ENCODE results near the gene FGFBP2. TPM values are rescaled to one million over a fixed set of nuclear protein-coding genes. Genes with fewer than 3 reads are reported as not detected.
A peak's percentile ranks its signal among the peaks of the same experiment; 100 is the strongest.

FGFBP2 gene
- polyA plus RNA-seq (2014; cell fraction: cytosol; rRNA removed): 0.50 and 1.0 TPM in 2 replicates
- 0.63 and 1.9 TPM in 2 replicates for polyA plus RNA-seq (2014; cell fraction: nucleus; rRNA removed)

GRCh38 chr4:15963001-15963451, at the start of gene FGFBP2:
Gene FGFBP2, minus strand, starts transcription at chr4:15963175. Its CDS starts 46 bp downstream, at chr4:15963129.
- peak; percentile 64 for DNase-seq (ENCODE audit: low spot score)

GRCh38 chr4:16011173-16011572, 48.2 kb upstream of the FGFBP2 start:
- no peak for DNase-seq (ENCODE audit: low spot score)

- DNase-seq (ENCODE audit: low spot score): no peak
Observed at GRCh38 chr4:16009153-16009552, 46.2 kb upstream of the FGFBP2 start.

GRCh38 chr4:16007471-16008095, 44.6 kb upstream of the FGFBP2 start:
- peak; percentile 94 for DNase-seq (ENCODE audit: low spot score)

- no peak for DNase-seq (ENCODE audit: low spot score)
Observed at GRCh38 chr4:16006771-16007446, 43.9 kb upstream of the FGFBP2 start.

GRCh38 chr4:16005676-16006075, 42.7 kb upstream of the FGFBP2 start:
- no peak for DNase-seq (ENCODE audit: low spot score)

GRCh38 chr4:16001484-16001858, 38.5 kb upstream of the FGFBP2 start:
- peak; percentile 90 for DNase-seq (ENCODE audit: low spot score)

- no peak for DNase-seq (ENCODE audit: low spot score)
Observed at GRCh38 chr4:16000708-16001483, 37.9 kb upstream of the FGFBP2 start.

- no peak for DNase-seq (ENCODE audit: low spot score)
Observed at GRCh38 chr4:15996773-15997172, 33.8 kb upstream of the FGFBP2 start.

- DNase-seq (ENCODE audit: low spot score): no peak
Observed at GRCh38 chr4:15995826-15996225, 32.9 kb upstream of the FGFBP2 start.

GRCh38 chr4:15992167-15992485, 29.2 kb upstream of the FGFBP2 start:
- DNase-seq (ENCODE audit: low spot score): no peak

- DNase-seq (ENCODE audit: low spot score): no peak
Observed at GRCh38 chr4:15990570-15991285, 27.8 kb upstream of the FGFBP2 start.

- no peak for DNase-seq (ENCODE audit: low spot score)
Observed at GRCh38 chr4:15989424-15989823, 26.4 kb upstream of the FGFBP2 start.

GRCh38 chr4:15988222-15988621, 25.2 kb upstream of the FGFBP2 start:
- DNase-seq (ENCODE audit: low spot score): no peak

- DNase-seq (ENCODE audit: low spot score): no peak
Observed at GRCh38 chr4:15986907-15987306, 23.9 kb upstream of the FGFBP2 start.

GRCh38 chr4:15983610-15984009, 20.6 kb upstream of the FGFBP2 start:
- DNase-seq (ENCODE audit: low spot score): no peak

- DNase-seq (ENCODE audit: low spot score): no peak
Observed at GRCh38 chr4:15982842-15983524, 20.0 kb upstream of the FGFBP2 start.

- DNase-seq (ENCODE audit: low spot score): peak; percentile 66
Observed at GRCh38 chr4:15976456-15977447, 13.8 kb upstream of the FGFBP2 start.

GRCh38 chr4:15971068-15971801, 8.3 kb upstream of the FGFBP2 start:
- DNase-seq (ENCODE audit: low spot score): no peak
